OCI-LY1 (cell line): ENCODE data around the gene DIAPH1.

Source experiments
- H2AFZ ChIP-seq: fragments of 200-600 bp; sonication (generic), shearing (Covaris generic); 2 replicates; pipeline ENCODE4 v1.6.0; 2014; ENCODE audit warnings: antibody characterized with exemption, mild to moderate bottlenecking, low read length
- H3F3A ChIP-seq: fragments of 200-600 bp; sonication (generic), shearing (Covaris generic); 2 replicates; pipeline ENCODE4 v1.6.0; 2014; ENCODE audit warnings: mild to moderate bottlenecking, antibody characterized with exemption, low read length, moderate library complexity; ENCODE audit not compliant: insufficient read depth
- H3K27ac ChIP-seq: fragments of 200-600 bp; sonication (generic); 2 replicates; pipeline ENCODE4 v1.5.1; 2014; ENCODE audit warnings: low read length, mixed run types, mild to moderate bottlenecking, low read depth; ENCODE audit not compliant: poor library complexity, severe bottlenecking
- H3K27me3 ChIP-seq: fragments of 200-600 bp; sonication (generic); 2 replicates; pipeline ENCODE4 v1.6.0; 2014; ENCODE audit warnings: antibody characterized with exemption, mild to moderate bottlenecking, low read length, moderate library complexity; ENCODE audit not compliant: insufficient read depth
- H3K36me3 ChIP-seq: fragments of 200-600 bp; sonication (generic); 2 replicates; pipeline ENCODE4 v1.6.1; 2014; ENCODE audit warnings: mild to moderate bottlenecking, antibody characterized with exemption, low read length, moderate library complexity, mixed read lengths; ENCODE audit not compliant: insufficient read depth
- H3K4me1 ChIP-seq: fragments of 200-600 bp; sonication (generic); 2 replicates; pipeline ENCODE4 v1.5.1; 2014; ENCODE audit warnings: mild to moderate bottlenecking, low read length, moderate library complexity; ENCODE audit not compliant: insufficient read depth, severe bottlenecking
- H3K4me2 ChIP-seq: fragments of 200-600 bp; sonication (generic), shearing (Covaris generic); 2 replicates; pipeline ENCODE4 v1.6.1; 2014; ENCODE audit warnings: low read length
- H3K4me3 ChIP-seq: fragments of 200-600 bp; sonication (generic); 2 replicates; pipeline ENCODE4 v1.5.1; 2014; ENCODE audit warnings: low read length, low read depth, mild to moderate bottlenecking, mixed read lengths; ENCODE audit not compliant: poor library complexity, severe bottlenecking
- H3K79me2 ChIP-seq: fragments of 200-600 bp; shearing (Covaris generic); 2 replicates; pipeline ENCODE4 v1.6.1; 2016; ENCODE audit warnings: mixed run types, low read length, mixed read lengths; ENCODE audit not compliant: insufficient read depth
- H3K9ac ChIP-seq: fragments of 200-600 bp; sonication (generic), shearing (Covaris generic); 2 replicates; pipeline ENCODE4 v1.6.1; 2014; ENCODE audit warnings: mild to moderate bottlenecking, low read length, mixed read lengths
- H3K9me2 ChIP-seq: fragments of 200-600 bp; sonication (generic), shearing (Covaris generic); 2 replicates; pipeline ENCODE4 v1.6.1; 2014; ENCODE audit warnings: low read depth, mild to moderate bottlenecking, low read length, mixed read lengths
- H3K9me3 ChIP-seq: fragments of 200-600 bp; shearing (Covaris generic); 2 replicates; pipeline ENCODE4 v1.6.1; 2014; ENCODE audit warnings: low read length, mixed read lengths
- H4K20me1 ChIP-seq: fragments of 200-600 bp; sonication (generic), shearing (Covaris generic); 2 replicates; pipeline ENCODE4 v1.6.0; 2016; ENCODE audit warnings: mild to moderate bottlenecking, low read length; ENCODE audit not compliant: insufficient read depth
- CTCF ChIP-seq: fragments of 200-600 bp; sonication (generic), shearing (Covaris generic); IDR thresholded peaks from 2 replicates; pipeline ENCODE4 v1.5.1; 2017; ENCODE audit warnings: mild to moderate bottlenecking, antibody characterized with exemption, low read length, moderate library complexity, mixed read lengths
- EZH2 ChIP-seq: fragments of 200-600 bp; sonication (generic), shearing (Covaris generic); IDR thresholded peaks from 2 replicates; pipeline ENCODE4 v1.8.0; 2017; ENCODE audit warnings: borderline replicate concordance, mixed run types, mild to moderate bottlenecking, antibody characterized with exemption, low read length, moderate library complexity, mixed read lengths

DIAPH1 gene

DNA sequence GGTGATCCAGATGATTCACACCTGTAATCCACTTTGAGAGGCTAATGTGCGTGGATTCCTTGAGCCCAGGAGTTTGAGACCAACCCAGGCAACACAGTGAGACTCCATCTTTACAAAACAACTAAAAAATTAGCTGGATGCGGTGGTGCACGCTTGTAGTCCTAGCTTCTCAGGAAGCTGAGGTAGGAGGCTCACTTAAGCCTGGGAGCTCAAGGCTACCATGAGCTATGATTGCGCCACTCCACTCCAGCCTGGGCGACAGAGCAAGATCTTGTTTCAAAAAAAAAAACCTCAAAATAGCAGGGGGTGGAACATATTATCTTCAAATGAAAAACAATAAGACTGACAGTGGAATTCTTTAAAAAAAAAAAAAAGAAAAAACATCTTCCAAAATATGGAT lies 70.9 kb downstream of the DIAPH1 start:
- no peaks in the 10 kb centered on the region for H4K20me1 ChIP-seq
- H3K4me3 ChIP-seq: no peak overlapping the region
- H3K9ac ChIP-seq: no peak overlapping the region
- H3K4me1 ChIP-seq: peaks cover 19% of the 10 kb centered on the region
- peaks cover 28% of the 10 kb centered on the region for H3K36me3 ChIP-seq
- H3K27me3 ChIP-seq: no peaks in the 10 kb centered on the region
- peaks cover 6% of the 10 kb centered on the region; the same call in 1 of the 2 replicates for H3K9me3 ChIP-seq
- H3K79me2 ChIP-seq: no peaks in the 10 kb centered on the region
- no peak overlapping the region for H3K27ac ChIP-seq
- no peaks in the 10 kb centered on the region for H3F3A ChIP-seq
- H3K9me2 ChIP-seq: no peaks in the 10 kb centered on the region
- no peak overlapping the region for H2AFZ ChIP-seq
- H3K4me2 ChIP-seq: no peak overlapping the region
- no peak for TF ChIP-seq CTCF
- no peak for TF ChIP-seq EZH2

DNA sequence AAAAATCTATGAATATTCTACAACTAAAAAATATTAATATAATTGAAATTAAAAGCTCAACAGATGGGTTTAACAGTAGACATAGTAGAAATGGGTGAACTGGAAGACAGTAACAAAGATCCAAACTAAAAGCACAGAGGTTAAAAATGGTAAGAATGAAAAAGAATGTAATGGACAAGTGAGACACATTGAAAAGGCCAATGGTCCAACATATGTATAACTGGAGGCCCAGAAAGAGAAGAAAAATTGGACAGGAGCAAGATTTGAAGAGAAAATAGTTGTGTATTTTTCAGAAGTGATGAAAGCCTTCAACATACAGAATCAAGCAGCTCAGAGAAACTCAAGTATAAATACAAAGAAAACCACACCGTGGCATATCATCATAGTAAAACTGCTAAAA lies 71.3 kb downstream of the DIAPH1 start:
- peaks cover 6% of the 10 kb centered on the region; the same call in 1 of the 2 replicates for H3K9me3 ChIP-seq
- no peak overlapping the region for H2AFZ ChIP-seq
- H3K4me1 ChIP-seq: peaks cover 19% of the 10 kb centered on the region
- H3K9ac ChIP-seq: no peak overlapping the region
- no peak overlapping the region for H3K27ac ChIP-seq
- H4K20me1 ChIP-seq: no peaks in the 10 kb centered on the region
- H3F3A ChIP-seq: no peaks in the 10 kb centered on the region
- no peaks in the 10 kb centered on the region for H3K27me3 ChIP-seq
- no peaks in the 10 kb centered on the region for H3K9me2 ChIP-seq
- H3K4me3 ChIP-seq: no peak overlapping the region
- no peak overlapping the region for H3K4me2 ChIP-seq
- no peak for TF ChIP-seq EZH2
- no peak for TF ChIP-seq CTCF
- H3K79me2 ChIP-seq: no peaks in the 10 kb centered on the region
- peaks cover 28% of the 10 kb centered on the region for H3K36me3 ChIP-seq

GRCh38 chr5:141543053-141543452 lies 75.7 kb downstream of the DIAPH1 start:
- Histone ChIP-seq H3K27me3 (no peaks in the 10 kb centered on the region), H3F3A (no peaks in the 10 kb centered on the region), H4K20me1 (no peaks in the 10 kb centered on the region), H3K79me2 (no peaks in the 10 kb centered on the region), H3K4me2 (no peak overlapping the region), H3K9me2 (no peaks in the 10 kb centered on the region), H3K9me3 (peaks cover 6% of the 10 kb centered on the region; the same call in 1 of the 2 replicates), H2AFZ (no peak overlapping the region), H3K27ac (no peak overlapping the region), H3K36me3 (peaks cover 23% of the 10 kb centered on the region), H3K4me3 (no peak overlapping the region), H3K9ac (no peak overlapping the region), H3K4me1 (no peaks in the 10 kb centered on the region)
- TF ChIP-seq CTCF: no peak
- TF ChIP-seq EZH2: no peak
